CD4-positive, alpha-beta T cell treated with Interleukin-17A for 4 hours (primary cell): Measurements from ENCODE around the gene MSI2.

Source experiments
- DNase-seq: peaks from one replicate; pipeline ENCODE4 v3.0.0-alpha.2; 2020; ENCODE audit warnings: mixed read lengths

The MSI2 gene

GRCh38 chr17:57567251-57567650, 310.9 kb downstream of the MSI2 start:
- DNase-seq = no peak

- DNase-seq = no peak
Observed at GRCh38 chr17:57568340-57568739, 312.0 kb downstream of the MSI2 start.

GRCh38 chr17:57569021-57569420, 312.7 kb downstream of the MSI2 start:
- no peak for DNase-seq

- no peak for DNase-seq
Observed at GRCh38 chr17:57569853-57570252, 313.5 kb downstream of the MSI2 start.

- no peak for DNase-seq
Observed at GRCh38 chr17:57570724-57571344, 314.5 kb downstream of the MSI2 start.

GRCh38 chr17:57572062-57572461, 315.7 kb downstream of the MSI2 start:
- DNase-seq = no peak

GRCh38 chr17:57572600-57572999, 316.3 kb downstream of the MSI2 start:
- DNase-seq = no peak

GRCh38 chr17:57574040-57574513, 317.8 kb downstream of the MSI2 start:
- no peak for DNase-seq

GRCh38 chr17:57576744-57577143, 320.4 kb downstream of the MSI2 start:
- no peak for DNase-seq

- no peak for DNase-seq
Observed at GRCh38 chr17:57577751-57578607, 321.7 kb downstream of the MSI2 start.

- DNase-seq = no peak
Observed at GRCh38 chr17:57578608-57579225, 322.4 kb downstream of the MSI2 start.

GRCh38 chr17:57579245-57579644, 322.9 kb downstream of the MSI2 start:
- no peak for DNase-seq

- DNase-seq = no peak
Observed at GRCh38 chr17:57580055-57580739, 323.9 kb downstream of the MSI2 start.

- DNase-seq = no peak
Observed at GRCh38 chr17:57582881-57583756, 326.8 kb downstream of the MSI2 start.

GRCh38 chr17:57584050-57584551, 327.8 kb downstream of the MSI2 start:
- no peak for DNase-seq

- DNase-seq = no peak
Observed at GRCh38 chr17:57585341-57586195, 329.2 kb downstream of the MSI2 start.

GRCh38 chr17:57586196-57586740, 329.9 kb downstream of the MSI2 start:
- DNase-seq = no peak

GRCh38 chr17:57586742-57587141, 330.4 kb downstream of the MSI2 start:
- DNase-seq = no peak

- no peak for DNase-seq
Observed at GRCh38 chr17:57587193-57587969, 331.1 kb downstream of the MSI2 start.

- DNase-seq = no peak
Observed at GRCh38 chr17:57588086-57588485, 331.8 kb downstream of the MSI2 start.
